HG02970 (cell line): ENCODE measurements around the gene SENP6.
"Not testable (repeated sequence)": the region's sequence is repeated elsewhere in the genome, so short reads cannot be mapped to it uniquely, and the experiment has no call there.

Experiments used
- ATAC-seq: cut with Tn5 transposase; IDR thresholded peaks from one replicate; pipeline ENCODE4 v1.9.1; 2021; ENCODE audit warnings: mild to moderate bottlenecking, moderate library complexity, moderate number of reproducible peaks; ENCODE audit not compliant: unreplicated experiment, low FRiP score

Gene SENP6

DNA sequence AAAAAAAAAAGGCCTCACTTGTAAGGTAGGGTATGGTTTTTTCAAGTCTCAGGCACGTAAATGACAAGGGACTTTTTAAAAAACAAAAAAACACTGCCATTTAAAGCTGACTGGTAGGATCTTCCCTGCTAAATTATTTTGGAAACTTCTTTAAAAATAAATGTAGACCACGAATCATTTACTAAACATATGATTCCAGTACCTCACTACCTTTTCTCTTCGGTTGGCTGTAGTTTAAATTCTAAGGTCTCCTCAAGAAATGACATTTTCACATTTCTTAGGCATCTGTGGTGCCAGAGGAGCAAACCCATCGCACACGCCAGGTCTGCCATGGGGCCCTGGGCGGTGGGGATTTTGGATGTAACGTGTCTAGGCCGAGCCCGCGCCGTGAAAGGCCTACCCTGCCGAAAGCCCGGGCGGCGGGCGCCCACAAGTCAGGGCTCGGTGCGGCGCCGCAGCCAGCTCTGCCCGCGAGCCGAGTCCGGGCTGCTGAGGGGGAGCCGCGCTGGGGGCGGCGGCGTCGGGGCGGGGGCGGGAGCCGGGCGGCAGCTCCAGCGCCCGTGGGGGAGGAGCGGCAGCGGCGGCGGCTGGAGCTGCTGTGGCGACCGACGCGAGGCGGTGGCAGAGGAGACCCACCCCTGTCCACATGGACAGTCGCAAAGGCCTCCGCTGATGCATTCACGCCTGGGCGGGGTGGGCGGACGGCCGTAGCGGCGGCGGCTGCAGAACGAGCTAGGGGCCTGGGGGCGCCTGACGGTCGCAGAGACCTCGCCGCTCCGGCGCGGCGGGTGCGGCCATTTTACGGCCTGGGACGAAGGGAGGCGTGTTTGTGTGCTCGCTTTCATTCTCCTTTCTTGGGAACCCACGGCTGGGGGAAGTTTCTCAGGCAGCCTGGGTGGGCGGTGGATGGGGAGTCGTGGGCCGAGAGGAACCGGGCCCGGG lies at the start of gene SENP6:
Gene SENP6, plus strand, starts transcription at position 577 of the 942 bp plus-strand sequence. CDS start 645 bp downstream, outside the sequence.
- ATAC-seq = peak; percentile 61

DNA sequence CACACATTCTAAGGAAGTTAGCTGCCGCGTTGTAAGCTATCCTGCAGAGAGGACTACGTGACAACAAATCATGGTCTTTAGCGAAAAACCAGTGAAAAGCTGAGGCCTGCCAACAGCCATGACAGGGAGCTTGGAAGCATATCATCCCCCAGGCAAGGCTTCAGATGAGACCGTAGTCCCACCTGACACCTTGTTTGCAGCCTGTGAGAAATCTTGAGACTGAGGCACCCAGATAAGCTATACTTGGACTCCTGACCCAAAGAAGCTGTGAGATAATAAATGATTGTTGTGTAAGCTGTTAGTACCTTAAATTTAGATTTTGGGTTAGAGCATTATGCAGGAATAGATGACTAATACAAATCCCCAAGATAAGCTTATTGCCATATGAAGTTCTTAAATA lies 45.4 kb upstream of the SENP6 start:
- ATAC-seq = no peak

- ATAC-seq = no peak
These were observed 44.6 kb upstream of the SENP6 start for GRCh38 chr6:75557068-75557467.

- ATAC-seq = no peak
These were observed 38.6 kb upstream of the SENP6 start for GRCh38 chr6:75563032-75563431.

DNA sequence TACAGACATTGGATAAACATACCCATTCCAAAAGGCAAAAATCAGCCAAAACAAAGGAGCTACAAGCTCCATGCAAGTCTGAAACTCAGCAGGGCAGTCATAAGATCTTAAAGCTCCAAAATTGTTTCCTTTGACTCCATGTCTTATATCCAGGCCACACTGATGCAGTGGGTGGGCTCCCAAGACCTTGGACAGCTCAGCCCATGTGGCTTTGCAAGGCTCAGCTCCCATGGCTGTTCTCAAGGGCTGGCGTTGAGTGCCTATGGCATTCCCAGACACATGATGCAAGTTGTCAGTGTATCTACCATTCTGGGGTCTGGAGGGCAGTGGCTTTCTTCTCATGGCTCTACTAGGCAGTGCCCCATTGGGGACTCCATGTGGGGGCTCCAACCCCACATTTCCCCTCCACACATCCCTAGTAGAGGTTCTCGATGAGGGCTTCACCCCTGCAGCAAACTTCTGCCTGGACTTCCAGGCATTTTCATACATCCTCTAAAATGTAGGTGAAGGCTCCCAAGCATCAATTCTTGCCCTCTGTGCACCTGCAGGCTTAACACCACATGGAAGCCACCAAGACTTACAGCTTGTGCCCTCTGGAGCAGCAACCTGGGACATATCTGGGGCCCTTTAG lies 35.4 kb upstream of the SENP6 start:
- no peak for ATAC-seq

DNA sequence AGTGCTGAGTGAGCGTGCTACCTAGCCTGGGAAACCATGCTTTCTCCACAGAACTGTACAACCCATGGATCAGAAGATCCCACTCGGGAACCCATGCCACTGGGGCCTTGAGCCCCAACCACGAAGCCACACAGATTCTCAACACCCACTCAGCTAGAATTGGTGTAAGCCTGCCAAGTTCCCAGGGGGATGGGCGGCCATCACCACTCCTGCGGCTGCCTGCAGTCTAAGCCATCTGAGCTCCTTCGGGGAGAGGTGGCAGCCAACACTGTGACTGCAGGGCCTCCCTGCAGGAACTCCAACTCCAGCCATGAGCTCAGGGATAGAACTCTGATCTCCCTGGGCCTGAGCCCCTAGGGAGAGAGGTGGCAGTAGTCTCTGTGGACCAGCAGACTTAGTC lies 33.6 kb upstream of the SENP6 start:
- no peak for ATAC-seq

DNA sequence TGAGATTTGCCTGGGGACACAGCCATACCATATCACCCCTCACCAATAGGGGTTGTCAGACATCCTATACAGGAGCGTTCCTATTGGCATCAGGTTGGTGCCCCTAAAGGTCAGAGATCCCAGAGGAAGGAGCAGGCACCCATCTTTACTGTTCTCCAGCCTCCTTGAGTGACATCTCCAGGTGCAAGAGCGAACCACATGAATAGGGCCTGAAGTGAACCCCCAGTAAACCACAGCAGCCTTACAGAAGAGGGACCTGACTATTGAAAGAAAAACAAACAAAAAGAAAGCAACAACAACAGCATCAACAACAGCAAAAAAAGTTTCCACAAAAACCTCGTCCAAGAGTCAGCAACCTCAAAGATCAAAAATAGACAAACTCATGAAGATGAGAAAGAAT lies 32.7 kb upstream of the SENP6 start:
- ATAC-seq = no peak

DNA sequence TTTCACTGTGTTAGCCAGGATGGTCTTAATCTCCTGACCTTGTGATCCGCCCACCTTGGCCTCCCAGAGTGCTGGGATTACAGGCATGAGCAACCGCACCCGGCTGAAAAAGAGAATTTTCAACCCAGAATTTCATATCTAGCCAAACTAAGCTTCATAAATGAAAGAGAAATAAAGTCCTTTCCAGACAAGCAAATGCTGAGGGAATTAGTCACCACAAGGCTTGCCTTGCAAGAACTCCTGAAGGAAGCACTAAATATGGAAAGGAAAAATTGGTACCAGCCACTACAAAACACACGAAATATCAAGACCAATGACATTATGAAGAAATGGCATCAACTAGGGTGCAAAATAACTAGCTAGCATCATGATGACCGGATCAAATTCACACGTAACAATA lies 31.0 kb upstream of the SENP6 start:
- not testable (repeated sequence) for ATAC-seq

GRCh38 chr6:75572072-75572471 lies 29.6 kb upstream of the SENP6 start:
- no peak for ATAC-seq

- ATAC-seq = no peak
These were observed 21.7 kb upstream of the SENP6 start for GRCh38 chr6:75579951-75580350.

GRCh38 chr6:75581231-75581630 lies 20.4 kb upstream of the SENP6 start:
- no peak for ATAC-seq

GRCh38 chr6:75584552-75584951 lies 17.1 kb upstream of the SENP6 start:
- not testable (repeated sequence) for ATAC-seq

GRCh38 chr6:75588948-75589347 lies 12.7 kb upstream of the SENP6 start:
- no peak for ATAC-seq

- no peak for ATAC-seq
These were observed 11.3 kb upstream of the SENP6 start for GRCh38 chr6:75590370-75590769.

DNA sequence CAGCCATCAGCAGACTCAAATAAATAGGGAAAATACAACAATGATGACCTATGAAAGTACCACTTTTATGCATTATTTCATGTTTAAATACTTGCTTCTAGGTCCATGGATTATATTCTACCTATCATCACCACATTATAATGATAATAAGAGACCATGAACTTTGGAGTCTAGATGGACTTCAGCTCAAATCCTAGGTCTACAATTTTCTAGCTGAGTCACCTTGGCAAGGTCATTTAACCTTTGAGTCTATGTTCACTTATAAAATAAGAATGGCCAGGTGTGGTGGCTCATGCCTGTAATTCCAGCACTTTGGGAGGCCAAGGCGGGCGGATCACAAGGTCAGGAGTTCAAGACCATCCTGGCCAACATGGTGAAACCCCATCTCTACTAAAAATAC lies 5.3 kb upstream of the SENP6 start:
- not testable (repeated sequence) for ATAC-seq

DNA sequence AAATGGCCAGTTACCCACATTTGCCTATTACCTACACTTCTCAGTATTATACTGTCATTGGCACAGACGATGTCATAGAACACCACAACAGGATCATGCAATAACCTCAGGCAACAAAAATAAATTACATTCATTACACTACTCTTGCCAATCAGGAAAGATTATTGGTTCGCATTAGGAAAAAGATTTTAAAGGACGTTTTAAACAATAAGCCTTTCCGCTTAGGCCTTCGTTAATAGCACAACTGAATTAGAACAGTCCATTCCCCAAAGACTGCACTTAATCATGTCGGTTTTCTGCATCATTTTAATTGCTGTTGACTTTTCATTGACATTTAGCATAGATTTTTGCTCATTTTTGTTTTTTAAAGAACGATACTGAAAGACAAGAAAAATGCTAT lies 912 bp upstream of the SENP6 start:
- ATAC-seq = no peak

DNA sequence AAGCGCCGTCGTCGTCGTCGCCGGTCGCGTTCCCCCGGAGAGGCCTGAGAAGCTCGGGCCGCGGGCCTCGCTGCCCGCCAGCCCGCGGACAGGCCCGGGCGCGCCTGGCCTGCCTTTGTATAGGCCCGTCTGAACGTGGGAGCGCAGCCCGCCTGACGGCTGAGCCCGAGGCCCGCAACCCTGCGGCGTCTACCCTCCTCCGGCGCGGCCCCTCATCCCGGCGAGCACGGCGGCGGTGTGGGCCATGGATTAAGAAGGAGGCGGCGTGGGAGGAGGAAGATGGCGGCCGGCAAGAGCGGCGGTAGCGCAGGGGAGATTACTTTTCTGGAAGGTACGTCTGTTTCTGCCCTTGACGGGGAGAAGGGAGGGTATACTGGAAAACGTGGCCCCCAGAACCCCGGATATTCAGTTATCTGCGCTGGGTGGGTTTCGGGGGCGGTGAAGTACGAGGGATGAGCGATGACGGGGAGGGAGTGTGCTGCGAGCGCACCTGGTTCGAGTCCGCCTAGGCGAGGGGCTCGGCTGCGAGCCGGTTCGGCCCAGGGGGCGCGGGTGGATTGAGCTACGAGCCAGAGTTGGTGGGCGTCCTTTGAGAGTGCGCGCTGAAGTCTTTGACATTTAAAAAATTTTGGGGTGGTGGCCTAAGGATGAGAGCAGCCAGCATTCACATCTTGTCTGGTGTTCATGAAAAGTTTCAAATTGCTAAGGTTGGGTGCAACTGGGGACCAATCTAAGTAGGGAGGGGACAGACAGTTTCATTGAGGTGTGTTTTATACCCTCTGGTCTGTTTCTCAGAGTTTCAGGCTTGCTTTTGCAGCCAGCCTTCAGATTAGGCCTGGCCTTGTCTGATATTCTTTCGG lies 796 bp downstream of the SENP6 start:
- ATAC-seq = peak; percentile 29

DNA sequence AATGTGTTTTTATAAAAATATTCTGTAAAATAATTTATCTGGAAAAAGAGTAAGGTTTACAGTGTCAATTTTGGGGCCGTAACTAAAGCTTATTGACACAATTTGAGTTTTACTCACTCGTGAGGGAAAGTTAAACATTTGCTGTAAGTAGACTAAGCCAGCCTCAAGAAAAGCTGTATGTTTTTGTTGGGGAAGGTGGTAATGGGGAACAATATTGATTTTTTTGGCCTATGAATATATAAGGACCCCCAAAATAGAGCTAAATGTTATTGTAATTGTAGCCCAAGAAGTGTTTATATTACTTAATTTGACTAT lies 1.4 kb downstream of the SENP6 start:
- ATAC-seq = no peak

DNA sequence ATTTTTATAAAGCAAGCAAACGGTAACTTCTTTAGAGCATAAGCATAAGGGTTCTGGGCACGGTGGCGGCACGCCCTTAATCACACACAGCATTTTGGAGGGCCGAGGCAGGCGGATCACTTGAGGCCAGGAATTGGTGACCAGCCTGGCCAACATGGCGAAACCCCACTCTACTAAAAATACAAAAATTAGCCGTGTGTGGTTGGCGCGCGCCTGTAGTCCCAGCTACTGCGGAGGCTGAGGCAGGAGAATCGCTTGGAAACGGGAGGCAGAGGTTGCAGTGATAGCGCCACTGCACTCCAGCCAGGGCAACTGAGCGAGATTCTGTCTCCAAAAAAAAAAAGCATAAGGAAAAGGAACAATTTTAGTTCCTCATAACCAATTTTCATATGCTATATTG lies 2.6 kb downstream of the SENP6 start:
- ATAC-seq = no peak

DNA sequence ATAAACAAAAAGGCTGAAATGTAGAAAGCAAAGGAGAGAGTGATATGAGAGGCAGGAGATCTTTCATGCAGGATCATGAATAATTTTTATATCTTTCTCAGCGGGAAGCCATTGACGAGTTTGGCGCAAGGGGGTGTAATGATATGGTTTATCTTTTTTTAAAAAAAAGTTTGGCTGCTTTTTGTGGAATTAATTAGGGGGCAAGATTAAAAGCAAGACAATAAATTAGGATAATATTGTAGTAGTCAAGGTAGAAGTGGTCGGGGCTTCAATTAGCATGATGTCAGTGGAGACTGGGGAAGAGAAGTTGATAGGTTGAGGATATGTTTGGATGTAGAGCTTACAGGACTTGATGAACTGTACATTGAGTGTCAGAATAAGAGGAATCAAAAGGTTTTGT lies 4.0 kb downstream of the SENP6 start:
- no peak for ATAC-seq

GRCh38 chr6:75608304-75608703 lies 6.6 kb downstream of the SENP6 start:
- ATAC-seq = no peak
